ENCODE measurements around the gene DOCK2.

The DOCK2 gene

DNA sequence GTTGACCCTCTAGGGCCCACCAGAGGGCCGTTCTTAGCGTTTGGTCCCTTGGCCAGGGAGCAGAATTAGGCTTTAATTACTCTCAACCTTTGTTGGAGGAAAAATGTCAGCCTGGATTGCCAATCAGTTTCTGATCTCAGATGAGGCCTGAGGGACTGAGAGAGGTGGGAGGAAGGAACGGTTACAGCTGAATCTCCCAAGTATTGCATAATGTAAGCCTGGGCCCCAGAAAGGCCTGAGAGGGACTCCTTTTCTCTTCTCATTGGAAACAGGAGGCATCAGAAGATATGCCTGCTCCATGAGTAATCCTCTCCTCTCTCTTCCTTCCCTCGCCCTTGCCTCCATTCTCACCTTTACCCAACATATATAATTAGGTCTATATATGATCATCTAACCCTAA is 237.5 kb downstream of the DOCK2 start:
- no peak for DNase-seq

DNA sequence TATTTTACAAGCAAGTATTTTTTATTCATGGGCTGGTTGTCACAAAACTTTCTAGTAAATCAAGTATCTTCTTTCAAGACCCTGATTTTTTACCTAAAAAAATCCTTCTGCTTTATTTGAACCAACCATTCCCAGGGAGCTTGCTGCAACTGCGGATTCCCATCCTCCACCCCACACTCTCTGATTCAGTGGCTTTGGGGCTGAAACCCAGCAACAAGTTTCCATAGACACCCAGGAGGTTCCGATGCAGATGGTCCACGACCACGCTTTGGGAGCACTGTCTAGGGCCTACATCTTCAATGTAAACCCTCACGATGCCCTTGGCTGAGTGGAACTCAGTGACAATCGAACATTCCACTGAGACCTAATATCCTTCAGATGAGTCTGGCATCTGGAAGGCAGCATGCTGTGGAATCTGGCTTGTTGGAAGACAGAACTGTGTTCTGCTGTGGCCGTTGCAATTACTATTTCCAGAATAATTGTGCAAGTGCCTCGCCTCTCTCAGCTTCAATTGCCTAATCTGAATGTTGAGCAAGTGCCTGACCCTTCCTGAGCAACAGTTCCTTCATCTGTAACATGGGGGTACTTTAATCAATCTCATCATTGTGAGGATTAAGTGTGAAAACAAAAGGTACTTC is 238.1 kb downstream of the DOCK2 start:
- no peak for DNase-seq

DNA sequence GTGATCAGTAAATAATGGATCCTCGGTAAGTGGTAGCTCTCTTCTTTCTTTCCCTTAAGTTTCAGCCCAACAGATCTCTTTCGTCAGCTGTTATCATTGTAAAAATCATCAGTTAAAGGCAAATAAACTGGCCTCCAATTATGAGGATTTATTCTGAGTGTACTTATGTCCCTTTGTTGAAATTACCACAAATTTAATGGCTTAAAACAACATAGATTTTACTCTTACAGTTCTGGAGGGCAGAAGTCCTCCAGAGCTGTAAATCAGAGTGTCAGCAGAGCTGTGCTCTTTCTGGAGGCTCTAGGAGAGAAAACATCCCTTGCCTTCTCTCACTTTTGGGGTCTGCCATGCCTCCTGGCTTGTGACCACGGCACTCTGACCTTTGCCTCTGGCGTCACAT is 238.7 kb downstream of the DOCK2 start:
- no peak for DNase-seq

DNA sequence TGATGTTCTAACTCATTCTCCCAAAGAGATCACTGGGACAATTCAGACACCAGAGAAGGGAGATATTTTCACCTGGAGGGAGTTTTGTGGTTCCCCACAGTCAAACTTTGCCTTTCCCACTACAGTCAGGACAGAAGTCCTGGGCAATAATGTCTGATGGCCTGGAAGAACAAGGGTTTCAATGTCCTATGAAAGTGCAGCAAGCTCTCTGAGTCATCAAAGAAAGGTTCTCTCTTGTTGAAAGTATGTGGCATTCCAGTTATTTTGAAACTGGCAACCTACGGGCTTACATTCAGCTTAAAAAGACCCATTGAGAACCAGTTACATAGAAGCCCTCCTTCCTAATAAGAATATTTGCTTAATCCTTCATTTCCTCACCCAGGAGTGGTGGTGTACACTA is 239.3 kb downstream of the DOCK2 start:
- DNase-seq = no peak

DNA sequence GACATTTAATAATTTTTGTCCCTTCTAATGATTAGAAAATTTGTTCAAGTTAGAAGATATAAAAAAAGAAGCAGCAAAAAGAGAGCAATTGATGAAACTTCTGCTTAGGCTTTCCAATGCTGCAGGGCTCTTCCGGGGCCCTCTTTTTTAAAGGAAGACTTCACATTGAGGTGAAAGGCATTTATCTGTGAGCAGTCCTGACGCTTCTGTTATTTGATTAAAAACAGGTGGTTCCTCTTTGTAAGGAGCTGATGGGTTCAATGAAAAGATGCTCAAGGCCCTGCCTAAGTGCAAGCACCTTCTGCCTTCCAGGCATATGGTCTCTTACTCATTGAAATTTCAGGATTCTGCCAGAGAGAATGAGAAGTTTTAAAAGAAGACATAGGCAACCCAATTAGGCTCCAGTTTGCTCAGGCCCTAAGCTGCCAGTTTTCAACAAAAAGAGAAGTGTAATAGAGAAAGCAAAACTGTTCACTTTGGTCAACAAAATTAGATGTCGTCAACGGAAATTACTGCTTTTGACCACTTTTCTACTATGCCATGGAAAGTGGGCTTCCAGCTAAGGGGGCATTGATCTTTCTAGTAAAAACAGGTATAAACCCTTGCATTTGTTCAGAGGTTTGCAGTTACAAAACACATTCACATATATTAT is 243.1 kb downstream of the DOCK2 start:
- no peak for DNase-seq

DNA sequence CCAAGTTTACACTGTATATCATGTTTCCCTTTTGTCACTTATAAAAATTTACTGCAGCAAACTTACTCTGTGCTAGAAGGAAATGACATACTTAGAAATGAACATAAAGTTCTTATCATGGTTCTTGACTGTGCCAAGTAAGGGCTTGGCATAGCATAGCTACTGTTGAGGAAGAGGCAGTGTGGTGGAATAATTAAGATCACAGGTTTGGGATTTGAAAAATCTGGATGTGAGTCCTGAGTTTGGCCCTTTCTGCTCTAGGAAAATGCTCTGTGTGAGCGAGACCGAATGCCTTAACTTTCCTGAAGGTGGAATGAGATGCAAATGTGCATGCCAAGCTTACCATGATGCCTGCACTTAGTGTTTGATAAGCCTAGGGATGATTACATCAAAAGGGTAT is 243.7 kb downstream of the DOCK2 start:
- DNase-seq = no peak

DNA sequence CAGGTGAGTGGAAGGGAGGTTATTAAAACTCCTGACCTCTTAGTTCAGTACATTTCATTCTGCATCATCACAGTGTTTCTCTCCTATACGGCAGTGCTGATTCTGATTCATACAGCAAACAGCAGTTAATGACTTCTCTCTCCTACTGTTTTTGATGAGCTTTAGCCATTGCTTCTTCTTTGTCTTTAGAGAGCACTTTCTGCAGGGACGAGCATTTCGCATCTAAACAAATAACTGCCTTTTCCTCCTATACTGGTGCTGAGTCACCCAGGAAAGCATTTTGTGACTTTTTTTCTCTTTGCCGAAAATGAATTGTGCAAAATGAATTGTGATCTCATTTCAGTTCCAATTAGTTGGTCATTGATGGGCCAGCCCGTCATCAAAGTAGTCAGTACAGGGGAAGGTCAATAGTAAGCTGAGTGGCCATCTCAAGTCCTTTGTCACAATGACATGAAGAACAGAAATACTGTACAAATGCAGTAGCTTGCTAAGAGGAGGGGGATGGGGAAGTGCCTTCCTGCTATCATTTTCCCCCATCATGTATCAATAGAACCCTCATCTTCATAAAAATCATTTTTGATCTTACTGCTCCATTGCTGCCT is 244.7 kb downstream of the DOCK2 start:
- DNase-seq = no peak

DNA sequence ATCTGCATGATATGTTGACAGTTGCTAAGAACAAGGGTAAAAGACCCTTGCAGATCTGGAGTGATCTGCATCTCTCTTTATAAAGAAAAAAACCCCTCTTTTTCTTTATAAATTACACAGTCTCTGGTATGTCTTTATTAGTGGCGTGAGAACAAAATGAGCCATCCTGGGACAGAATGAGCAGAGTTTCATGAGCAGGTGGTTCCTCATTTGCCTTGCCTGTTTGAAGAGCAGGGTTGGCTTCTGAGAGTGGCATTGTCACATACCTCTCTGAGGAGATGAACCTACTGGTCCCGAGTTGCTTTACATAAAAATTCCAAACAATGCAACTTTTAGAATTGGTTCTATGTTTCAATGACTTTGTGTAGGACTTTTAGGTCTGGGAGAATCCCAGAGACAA is 249.0 kb downstream of the DOCK2 start:
- DNase-seq = no peak

DNA sequence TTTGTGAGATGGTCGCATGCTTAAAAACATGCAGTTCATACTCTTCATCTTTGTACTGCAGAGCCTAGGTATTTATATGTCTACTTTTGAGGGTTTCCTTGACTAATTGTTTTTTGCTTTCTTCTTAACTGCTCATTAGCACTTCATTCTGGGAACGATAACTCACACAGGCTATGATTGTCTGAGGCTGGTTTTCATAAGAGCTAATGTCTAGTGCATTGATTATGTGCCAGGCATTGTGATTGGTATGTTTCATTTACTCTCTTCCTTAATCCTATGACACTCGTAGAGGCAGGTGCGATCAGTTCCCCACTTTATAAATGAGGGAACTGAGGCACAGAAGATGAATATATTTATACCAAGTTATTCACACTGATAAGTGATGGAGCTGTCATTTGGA is 249.6 kb downstream of the DOCK2 start:
- DNase-seq = no peak

DNA sequence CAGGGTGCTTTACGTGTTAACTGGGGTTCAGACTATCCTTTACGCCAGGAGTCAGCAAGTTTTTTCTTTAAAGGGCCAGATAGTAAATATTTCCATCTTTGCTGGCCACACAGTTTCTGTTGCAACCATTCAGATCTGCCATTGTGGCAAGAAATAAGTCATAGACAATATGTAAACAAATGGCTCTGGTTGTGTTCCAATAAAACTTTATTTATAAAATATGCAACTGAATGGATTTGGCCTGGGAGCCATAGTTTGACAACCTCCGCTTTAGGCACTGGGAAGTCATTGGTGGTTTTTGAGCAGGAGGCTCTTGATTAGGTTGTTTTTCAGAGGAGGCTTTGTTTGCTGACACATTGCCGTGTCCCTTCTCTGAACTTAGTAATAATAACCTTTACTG is 252.5 kb downstream of the DOCK2 start:
- DNase-seq = no peak

DNA sequence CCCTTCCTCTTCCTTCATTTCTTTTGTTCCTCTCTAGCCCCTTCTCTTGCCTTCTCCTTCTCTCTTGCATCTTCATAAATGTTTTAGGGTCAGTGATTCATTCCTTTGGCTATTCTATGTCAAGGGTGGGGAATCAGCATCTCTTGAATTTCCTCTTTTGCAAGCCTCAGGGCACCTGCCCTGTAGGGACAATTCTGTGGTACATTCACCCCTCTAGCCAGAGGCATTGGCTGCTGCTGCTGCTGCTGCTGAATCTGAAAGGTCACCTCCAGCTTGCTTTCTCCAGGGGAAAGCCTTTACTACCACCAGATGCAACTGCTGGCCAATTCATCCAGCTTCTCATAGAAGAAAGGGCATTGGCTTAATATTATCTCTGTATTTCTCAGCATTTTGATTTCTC is 255.9 kb downstream of the DOCK2 start:
- no peak for DNase-seq

DNA sequence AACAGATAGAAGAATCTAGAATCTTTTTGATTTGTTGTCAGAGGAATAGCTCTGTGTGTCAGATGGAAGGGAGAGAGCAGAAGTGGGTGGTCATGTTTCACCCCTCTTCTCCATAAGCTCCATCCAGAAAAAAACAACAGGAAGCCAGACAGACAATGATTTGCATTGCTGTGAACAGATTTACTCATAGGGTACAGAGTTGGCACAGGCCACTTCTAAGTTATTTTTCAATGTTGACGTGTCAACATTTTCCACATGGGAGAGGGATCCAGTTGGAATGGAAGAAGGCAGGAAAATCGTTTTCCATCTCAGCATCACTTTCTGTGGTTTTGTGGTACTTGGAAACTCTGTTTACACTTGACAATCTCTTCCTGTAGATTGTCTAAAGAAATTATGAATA is 256.5 kb downstream of the DOCK2 start:
- DNase-seq = no peak

DNA sequence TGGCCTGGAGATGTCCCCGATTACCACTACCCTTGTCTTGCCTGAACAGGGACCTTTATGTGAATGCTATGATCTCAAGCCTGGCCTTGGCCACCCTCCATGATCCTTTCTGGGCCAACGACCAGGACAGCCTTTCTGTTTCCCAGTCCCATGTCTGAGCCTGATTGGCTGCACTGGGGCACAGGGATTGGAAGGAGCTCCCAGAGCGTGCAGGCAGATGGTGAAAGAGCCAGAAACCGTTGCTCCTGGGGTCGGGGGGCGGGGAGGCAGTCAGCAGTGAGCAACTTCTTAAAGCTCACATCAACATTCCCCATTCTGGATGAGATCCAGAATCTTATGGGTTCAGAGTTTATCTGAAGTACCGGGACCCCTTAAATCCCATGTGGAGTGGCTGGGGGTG is 258.9 kb downstream of the DOCK2 start:
- no peak for DNase-seq

DNA sequence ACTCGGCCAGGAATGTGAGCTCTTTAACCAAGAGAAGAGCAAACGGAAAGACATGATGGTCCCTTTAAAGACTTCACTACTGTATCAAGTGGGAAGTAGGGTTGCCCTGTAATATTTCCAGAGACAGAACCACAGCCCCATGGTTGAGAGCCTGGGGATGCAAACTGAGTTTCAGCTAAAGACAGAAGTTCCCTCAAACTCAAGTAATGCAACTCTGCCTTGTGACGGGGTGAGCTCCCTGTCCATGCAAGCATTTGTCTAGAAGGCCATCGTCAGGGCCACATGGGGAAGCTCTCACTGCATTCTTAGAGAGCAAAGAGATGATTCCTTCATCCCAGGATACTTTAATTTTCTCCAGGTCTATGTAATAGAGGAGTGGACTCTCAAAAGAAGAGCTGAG is 260.4 kb downstream of the DOCK2 start:
- no peak for DNase-seq

DNA sequence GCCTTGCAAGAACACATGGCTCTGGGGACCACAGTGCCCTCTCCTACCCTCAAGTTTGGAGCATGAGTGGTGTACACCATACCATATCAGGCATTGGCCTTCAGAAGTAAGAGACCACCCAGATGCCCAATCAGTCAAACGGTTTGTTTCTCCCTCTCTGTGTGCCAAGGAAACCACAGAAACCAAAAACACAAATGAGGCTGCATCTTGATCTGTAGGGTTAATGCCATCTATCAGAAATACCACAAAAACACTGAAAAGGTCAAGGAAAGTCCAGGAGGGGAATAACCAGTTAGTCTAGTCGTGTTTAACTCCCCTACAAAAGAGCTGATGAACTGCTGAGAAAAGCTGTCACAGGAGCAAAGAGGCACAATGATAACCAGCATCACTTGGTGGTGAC is 264.8 kb downstream of the DOCK2 start:
- no peak for DNase-seq

DNA sequence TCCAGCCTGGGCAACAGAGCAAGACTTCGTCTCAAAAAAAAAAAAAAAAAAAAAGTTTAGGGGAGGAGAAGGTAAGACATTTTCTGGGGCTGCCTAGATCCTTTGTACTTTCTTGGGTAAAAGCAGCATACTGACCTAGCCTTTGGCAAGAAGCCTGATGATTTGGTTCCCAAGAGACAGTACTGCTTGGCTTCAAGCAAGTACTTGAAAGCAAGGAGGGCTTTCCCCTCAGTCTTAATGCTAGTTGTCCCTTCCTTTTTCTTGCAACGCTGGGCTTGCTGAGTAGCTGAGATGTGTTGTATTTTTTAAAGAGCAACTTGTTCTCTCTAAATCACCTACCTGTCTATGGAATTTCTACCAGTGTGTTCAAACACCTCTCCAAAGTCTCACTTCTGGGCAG is 267.0 kb downstream of the DOCK2 start:
- DNase-seq = no peak

DNA sequence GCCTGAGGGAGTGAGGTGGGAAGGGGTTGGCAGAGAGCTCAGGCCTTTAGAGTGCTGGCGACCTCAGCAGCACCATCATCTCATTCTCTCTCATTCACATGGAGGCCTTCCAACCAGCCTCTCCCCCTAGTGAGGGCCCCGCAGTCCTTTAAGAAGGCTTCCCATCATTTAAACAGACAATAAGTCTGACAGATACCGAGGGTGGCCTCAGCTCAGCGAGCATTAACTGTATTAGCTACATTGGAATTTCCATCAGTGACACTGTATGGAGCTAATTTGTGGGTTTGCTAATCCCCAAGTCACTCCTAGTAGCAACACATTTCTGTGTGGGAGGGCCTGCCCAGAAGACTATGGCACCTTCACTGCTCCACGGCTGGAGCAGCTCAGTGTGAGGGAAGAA is 267.4 kb downstream of the DOCK2 start:
- DNase-seq = no peak

DNA sequence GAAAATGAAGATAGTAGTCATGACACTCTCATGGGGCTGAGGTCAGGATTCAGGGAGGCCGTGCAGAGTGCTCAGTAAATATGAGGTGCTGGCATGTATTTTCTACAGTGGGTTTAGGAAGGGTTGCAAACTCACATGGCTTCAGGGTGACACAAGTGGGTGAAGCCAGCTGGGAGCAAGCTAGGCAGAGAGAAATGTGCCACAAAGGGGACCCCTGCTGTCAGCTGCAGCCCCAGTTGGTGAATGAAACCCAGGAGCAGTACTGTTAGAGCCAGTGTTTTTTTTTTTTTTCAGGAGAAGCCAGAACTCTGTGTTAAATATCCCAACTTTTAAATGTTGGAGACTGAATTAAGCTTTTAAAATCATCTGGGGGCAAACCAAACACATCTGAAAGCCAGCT is 267.9 kb downstream of the DOCK2 start:
- DNase-seq = no peak

DNA sequence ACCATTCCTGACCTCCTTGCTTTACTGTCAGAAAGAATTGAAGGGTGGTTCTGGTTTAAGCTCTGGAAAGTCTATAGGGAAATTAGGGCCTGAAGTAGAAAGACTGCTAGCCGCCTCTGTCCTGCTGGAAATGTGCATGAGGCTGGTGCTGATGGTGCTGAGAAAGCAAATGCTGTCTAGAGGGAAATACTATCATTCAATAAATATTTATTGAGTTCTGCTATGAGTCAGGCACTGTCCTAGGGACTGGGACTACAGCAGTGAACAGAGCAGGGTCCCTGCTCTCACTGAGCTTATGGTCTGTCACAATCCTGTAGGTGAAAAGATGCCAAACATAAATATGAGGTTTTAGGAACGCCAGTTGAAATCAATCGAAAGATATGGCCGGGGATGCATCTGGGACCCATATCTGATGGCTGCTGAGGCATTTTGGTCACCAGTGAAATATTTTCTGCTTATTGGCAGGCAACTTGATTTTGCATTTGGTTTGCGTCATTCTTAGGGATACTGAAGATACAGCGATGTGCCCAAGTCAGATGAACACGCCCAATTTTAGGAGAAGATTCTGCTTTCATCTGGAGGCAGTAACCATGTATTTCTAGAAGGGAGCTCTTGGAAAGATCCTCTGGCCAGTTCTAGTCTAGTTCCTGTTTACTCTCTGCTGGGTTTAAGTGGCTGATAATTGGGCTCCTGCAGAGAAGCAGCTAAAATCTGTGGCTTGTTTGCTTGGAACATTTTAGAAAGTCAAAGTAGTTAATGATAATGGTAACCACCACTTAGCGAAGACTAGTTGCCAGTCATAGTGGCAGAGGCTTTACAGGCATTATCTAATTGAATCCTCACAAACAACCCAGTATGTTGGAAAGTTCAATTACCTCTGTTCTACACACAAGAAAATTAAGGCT is 269.9 kb downstream of the DOCK2 start:
- DNase-seq = no peak

DNA sequence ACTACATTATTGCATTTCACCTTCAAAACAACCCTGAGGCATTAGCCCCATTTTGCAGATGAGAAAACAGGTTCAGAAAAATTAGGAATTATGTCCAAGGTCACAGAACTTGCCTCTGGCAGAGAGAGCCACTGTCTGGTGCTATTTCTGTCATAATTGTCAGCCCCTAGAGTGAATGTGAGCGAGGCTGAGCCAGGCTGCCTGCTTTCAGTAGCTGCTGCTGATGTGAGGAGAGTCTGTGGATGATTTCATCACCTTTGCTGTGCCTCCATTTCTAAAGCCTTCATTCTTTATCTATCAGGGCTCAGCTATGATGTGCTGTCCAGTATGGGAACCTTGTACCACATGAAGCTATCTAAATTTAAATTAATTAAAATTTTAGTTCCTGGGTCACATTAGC is 271.8 kb downstream of the DOCK2 start:
- DNase-seq = no peak

DNA sequence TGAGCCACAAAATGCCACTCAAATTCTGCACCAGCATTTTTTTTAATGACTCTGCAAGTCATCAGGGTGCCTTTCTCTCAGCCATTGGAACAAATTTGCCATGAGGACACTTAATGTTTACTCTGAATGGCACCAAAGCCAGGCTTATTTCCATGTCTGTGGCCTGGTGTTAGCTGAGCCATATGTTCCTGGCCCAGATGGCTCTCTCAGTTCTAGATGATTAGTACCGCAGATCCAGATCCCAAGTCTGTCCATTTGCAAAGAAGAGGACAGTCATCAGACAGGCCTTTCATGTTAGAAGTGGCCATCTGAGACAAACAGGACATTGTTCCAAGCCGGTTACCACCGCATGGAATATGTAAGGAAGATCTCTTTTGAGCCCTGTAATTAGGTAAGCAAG is 272.9 kb downstream of the DOCK2 start:
- DNase-seq = no peak

DNA sequence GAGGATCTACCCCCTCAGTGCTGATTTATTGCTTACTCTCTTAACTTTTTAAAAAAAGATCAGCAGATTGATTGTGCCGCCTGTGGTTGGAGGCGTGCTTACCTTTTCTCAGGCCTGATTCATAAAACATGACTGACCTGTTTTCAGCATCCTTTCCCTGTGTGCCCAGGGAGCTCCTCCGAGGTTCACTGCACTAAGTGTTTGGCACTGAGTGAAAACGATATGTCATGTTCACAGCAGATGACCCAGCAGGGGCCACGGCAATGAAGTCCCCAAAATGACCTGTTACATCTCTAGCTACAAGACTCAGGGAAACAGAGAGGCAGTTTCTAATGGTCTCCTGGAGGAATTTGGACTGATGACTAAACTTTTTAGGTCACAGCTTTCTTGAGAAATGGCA is 273.3 kb downstream of the DOCK2 start:
- no peak for DNase-seq

DNA sequence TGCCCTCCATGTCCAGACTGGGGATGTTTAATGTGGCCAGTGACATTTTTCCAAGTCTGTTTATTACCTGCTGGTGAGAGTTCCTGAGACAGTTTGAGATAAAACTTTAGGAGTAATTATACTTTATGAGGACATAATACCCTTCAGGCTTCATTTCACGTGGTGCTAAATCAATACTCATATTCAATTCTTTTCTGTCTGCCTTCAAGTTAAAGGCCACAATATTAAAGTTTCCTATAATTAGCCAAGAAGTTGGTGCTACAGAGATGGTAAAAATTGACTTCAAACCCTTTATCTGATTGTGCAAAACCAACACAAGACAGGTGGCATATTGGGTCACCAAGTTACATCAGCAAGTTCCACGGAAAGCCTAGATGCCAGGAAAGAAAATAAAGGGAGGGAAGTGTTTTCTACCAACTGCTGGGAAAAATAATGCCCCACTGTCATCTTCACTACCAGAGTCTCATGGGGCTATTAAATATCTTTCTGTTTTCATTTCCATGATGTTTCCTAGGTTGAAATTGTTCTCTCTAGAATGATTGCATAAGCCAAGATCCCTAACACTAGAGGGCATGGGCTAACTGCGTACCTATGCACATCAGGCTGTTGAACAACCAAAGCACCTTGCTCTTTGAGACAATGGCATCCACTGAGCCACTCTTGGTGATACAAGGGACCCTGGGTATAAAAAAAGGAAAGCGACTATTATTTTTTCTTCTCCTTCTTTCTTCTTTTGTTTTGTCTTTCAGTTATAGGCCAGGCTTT is 274.6 kb downstream of the DOCK2 start:
- no peak for DNase-seq

Data from OCI-M1 (cell line).